ENCODE measurements around the gene SCUBE3.
A peak's percentile ranks its signal among the peaks of the same experiment; 100 is the strongest.

Gene SCUBE3

DNA sequence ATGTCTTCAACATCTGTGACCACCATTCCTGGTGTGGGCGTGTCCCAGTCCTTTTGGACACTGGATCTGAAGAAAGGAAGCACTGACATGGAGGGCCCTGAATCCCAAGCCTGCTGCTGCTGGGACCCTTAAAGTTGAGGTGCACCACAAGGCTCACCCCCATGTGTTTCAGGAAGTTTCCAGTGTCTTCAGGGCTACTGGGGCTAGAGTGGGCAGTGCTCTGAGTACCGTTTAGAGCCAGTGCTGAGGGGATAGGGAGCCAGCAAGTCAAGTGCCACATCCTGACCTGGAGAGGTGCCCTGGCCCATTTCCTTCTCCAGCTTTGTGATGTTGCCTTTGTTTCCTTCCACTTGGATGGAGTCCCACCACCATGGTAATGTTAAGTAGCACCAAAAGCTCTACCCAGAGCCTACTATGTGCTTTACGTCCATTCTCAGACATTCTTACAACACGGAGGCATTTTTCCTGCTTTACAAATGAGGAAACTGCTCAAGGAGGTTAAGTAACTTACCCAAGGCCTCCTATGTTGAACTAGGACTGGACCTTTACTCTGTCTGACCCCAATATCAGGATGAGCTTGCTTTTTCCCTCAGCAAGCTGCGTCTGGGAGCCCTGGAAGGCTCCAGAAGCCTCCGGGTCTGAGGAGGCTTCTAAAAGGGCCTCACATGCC is 83.3 kb downstream of the SCUBE3 start:
- no peak for TF ChIP-seq POLR2AphosphoS5 (IDR thresholded peaks at IDR 0.05; ENCODE audit: low read depth)
- no peak for TF ChIP-seq GABPA (IDR thresholded peaks at IDR 0.05; ENCODE audit: low read depth)
- TF ChIP-seq, protein P1, sequence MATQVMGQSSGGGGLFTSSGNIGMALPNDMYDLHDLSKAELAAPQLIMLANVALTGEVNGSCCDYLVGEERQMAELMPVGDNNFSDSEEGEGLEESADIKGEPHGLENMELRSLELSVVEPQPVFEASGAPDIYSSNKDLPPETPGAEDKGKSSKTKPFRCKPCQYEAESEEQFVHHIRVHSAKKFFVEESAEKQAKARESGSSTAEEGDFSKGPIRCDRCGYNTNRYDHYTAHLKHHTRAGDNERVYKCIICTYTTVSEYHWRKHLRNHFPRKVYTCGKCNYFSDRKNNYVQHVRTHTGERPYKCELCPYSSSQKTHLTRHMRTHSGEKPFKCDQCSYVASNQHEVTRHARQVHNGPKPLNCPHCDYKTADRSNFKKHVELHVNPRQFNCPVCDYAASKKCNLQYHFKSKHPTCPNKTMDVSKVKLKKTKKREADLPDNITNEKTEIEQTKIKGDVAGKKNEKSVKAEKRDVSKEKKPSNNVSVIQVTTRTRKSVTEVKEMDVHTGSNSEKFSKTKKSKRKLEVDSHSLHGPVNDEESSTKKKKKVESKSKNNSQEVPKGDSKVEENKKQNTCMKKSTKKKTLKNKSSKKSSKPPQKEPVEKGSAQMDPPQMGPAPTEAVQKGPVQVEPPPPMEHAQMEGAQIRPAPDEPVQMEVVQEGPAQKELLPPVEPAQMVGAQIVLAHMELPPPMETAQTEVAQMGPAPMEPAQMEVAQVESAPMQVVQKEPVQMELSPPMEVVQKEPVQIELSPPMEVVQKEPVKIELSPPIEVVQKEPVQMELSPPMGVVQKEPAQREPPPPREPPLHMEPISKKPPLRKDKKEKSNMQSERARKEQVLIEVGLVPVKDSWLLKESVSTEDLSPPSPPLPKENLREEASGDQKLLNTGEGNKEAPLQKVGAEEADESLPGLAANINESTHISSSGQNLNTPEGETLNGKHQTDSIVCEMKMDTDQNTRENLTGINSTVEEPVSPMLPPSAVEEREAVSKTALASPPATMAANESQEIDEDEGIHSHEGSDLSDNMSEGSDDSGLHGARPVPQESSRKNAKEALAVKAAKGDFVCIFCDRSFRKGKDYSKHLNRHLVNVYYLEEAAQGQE (IDR thresholded peaks at IDR 0.05; ENCODE audit: insufficient replicate concordance, low read depth): no peak
- no peak for TF ChIP-seq SPI1 (IDR thresholded peaks at IDR 0.05; ENCODE audit: borderline replicate concordance, low read depth)
- TF ChIP-seq, protein P2, sequence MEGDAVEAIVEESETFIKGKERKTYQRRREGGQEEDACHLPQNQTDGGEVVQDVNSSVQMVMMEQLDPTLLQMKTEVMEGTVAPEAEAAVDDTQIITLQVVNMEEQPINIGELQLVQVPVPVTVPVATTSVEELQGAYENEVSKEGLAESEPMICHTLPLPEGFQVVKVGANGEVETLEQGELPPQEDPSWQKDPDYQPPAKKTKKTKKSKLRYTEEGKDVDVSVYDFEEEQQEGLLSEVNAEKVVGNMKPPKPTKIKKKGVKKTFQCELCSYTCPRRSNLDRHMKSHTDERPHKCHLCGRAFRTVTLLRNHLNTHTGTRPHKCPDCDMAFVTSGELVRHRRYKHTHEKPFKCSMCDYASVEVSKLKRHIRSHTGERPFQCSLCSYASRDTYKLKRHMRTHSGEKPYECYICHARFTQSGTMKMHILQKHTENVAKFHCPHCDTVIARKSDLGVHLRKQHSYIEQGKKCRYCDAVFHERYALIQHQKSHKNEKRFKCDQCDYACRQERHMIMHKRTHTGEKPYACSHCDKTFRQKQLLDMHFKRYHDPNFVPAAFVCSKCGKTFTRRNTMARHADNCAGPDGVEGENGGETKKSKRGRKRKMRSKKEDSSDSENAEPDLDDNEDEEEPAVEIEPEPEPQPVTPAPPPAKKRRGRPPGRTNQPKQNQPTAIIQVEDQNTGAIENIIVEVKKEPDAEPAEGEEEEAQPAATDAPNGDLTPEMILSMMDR (IDR thresholded peaks at IDR 0.05; ENCODE audit: insufficient read depth, low read length): no peak
- no peak overlapping the region for H3K4me3 ChIP-seq (replicated peaks; ENCODE audit: insufficient read depth, low read length)
- DNase-seq (ENCODE audit: low read depth in 1 of 2, low spot score in 1 of 2): no peak
- peak overlapping the region; percentile 94 for H3K27ac ChIP-seq (replicated peaks)
- no peaks in the 10 kb centered on the region for H3K27me3 ChIP-seq (ENCODE audit: insufficient read depth, poor library complexity, severe bottlenecking)

DNA sequence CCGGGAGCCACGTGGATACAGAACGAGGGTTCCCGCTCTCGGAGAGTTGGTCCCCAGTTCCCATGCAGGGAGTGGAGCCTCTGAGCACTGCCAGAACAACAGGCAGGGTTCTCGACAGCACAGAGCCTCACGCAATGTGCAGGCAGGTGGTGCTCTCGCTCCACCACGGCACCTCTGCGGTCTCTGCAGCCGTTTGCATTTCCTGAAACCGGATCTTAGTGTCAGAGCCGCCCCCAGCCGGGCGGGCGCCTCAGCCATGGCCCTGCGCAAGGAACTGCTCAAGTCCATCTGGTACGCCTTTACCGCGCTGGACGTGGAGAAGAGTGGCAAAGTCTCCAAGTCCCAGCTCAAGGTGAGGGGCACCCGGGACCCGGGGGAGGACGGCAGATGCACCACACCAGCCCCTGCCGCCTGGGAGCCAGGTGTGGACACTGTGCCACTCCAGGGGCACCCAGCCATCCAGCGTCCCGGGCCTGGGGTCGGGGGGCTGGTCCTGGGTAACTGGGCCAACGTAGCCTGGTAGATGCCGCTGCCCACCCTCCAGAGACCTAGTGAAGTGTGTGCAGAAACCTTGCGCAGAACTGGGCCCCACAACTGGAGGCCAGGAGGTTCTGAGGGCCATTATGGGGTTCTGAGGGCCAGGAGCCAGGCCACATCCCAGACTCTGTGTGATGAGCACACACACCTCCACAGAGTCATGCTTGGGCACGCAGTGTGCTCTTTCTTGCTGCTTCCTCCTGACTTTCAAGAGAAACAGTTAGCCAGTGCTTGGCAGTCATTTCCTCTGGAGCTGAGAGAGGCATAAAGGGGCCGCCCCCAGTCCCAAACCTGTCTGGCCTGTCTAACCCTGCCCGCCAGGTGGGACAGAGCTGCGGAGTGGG is 84.1 kb downstream of the SCUBE3 start, which contains the start of gene DEF6:
DEF6 (plus strand) TSS at position 218 of the 881 bp plus-strand sequence; CDS start at position 257, 39 bp downstream.
- peak within 1 kb of the TSS; percentile 69 for H3K4me3 ChIP-seq (replicated peaks; ENCODE audit: insufficient read depth, low read length)
- peak within 1 kb of the TSS; percentile 94 for H3K27ac ChIP-seq (replicated peaks)
- no peaks in the 10 kb centered on the region for H3K27me3 ChIP-seq (ENCODE audit: insufficient read depth, poor library complexity, severe bottlenecking)
- peak; percentile 90 to 96 for DNase-seq (ENCODE audit: low read depth in 1 of 2, low spot score in 1 of 2)
- TF ChIP-seq GABPA (IDR thresholded peaks at IDR 0.05; ENCODE audit: low read depth) (no peak), SPI1 (IDR thresholded peaks at IDR 0.05; ENCODE audit: borderline replicate concordance, low read depth) (peak; percentile 67; the same call in 1 of the 2 replicates), POLR2AphosphoS5 (IDR thresholded peaks at IDR 0.05; ENCODE audit: low read depth) (no peak; the same call in 1 of the 2 replicates)
- TF ChIP-seq, protein P2 (IDR thresholded peaks at IDR 0.05; ENCODE audit: insufficient read depth, low read length): peak; percentile 92
- TF ChIP-seq, protein P1 (IDR thresholded peaks at IDR 0.05; ENCODE audit: insufficient replicate concordance, low read depth): no peak

DNA sequence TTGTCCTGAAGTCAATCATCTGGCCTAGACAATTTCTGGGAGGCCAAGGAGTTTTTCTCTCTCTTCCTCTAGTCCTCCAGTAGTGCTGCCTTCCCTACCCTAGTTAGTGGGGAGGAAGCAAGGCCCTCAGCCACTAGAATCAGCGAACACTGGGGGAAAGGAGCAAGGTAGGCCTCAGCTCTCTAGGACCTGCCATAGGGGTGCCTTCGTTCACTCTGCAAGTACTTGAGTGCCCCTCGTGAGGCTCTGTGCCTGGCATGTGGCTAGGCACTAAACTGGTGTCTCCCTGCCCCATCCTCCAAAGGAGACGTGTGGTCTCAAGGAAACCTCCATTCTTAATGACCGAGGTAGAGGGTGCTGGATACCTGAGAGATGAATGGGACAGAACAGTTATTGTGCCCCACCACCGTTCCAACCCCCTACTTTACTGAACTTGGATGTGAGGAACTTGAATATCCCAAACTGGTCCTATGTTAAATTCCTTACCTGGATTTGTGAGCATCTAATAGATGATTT is 84.9 kb downstream of the SCUBE3 start:
- DNase-seq (ENCODE audit: low read depth in 1 of 2, low spot score in 1 of 2): peak in 1 of 2 experiments; percentile 44
- Histone ChIP-seq H3K27ac (replicated peaks) (peak overlapping the region; percentile 94), H3K4me3 (replicated peaks; ENCODE audit: insufficient read depth, low read length) (peak overlapping the region; percentile 69), H3K27me3 (ENCODE audit: insufficient read depth, poor library complexity, severe bottlenecking) (no peaks in the 10 kb centered on the region)
- TF ChIP-seq, protein P2 (IDR thresholded peaks at IDR 0.05; ENCODE audit: insufficient read depth, low read length): no peak
- TF ChIP-seq GABPA (IDR thresholded peaks at IDR 0.05; ENCODE audit: low read depth) (no peak), POLR2AphosphoS5 (IDR thresholded peaks at IDR 0.05; ENCODE audit: low read depth) (no peak), SPI1 (IDR thresholded peaks at IDR 0.05; ENCODE audit: borderline replicate concordance, low read depth) (no peak)
- TF ChIP-seq, protein P1 (IDR thresholded peaks at IDR 0.05; ENCODE audit: insufficient replicate concordance, low read depth): no peak

Measured in HL-60 (cell line).